Fibroblast of the aortic adventitia (primary cell): Measurements from ENCODE around the gene ACTN3. TPM values are rescaled to one million over a fixed set of nuclear protein-coding genes. Genes with fewer than 3 reads are reported as not detected.
A peak's percentile ranks its signal among the peaks of the same experiment; 100 is the strongest.

Experiments
- DNase-seq: peaks from one replicate; pipeline ENCODE4 v3.0.0-alpha.2; 2010; ENCODE audit warnings: low read depth
- H3K4me3 ChIP-seq: 2 replicates; pipeline ENCODE4 v1.5.1; 2011; ENCODE audit warnings: low read depth, mild to moderate bottlenecking, control low read depth, low read length, moderate library complexity
- total RNA-seq: library from RNA; depleted of rRNA; stranded (reverse); fragments of >200 nt; gene quantifications from 2 replicates; pipeline ENCODE4 v1.2.3, GENCODE V29; 2012; ENCODE audit warnings: low replicate concordance
- TF ChIP-seq, protein P1 (sequence below): IDR thresholded peaks from 2 replicates; pipeline ENCODE4 v1.5.1; 2011; ENCODE audit warnings: mild to moderate bottlenecking, low read length, control low read depth, inconsistent platforms; ENCODE audit not compliant: insufficient read depth

ACTN3 gene
- total RNA-seq = not detected in 2 replicates

GRCh38 chr11:66546368-66546965 lies at the start of gene ACTN3:
TSS of gene ACTN3 (plus strand) at chr11:66546903. CDS start at chr11:66546938, 35 bp downstream.
- peak within 1 kb of the TSS; percentile 78 for H3K4me3 ChIP-seq
- DNase-seq = peak; percentile 6
- TF ChIP-seq, protein P1, sequence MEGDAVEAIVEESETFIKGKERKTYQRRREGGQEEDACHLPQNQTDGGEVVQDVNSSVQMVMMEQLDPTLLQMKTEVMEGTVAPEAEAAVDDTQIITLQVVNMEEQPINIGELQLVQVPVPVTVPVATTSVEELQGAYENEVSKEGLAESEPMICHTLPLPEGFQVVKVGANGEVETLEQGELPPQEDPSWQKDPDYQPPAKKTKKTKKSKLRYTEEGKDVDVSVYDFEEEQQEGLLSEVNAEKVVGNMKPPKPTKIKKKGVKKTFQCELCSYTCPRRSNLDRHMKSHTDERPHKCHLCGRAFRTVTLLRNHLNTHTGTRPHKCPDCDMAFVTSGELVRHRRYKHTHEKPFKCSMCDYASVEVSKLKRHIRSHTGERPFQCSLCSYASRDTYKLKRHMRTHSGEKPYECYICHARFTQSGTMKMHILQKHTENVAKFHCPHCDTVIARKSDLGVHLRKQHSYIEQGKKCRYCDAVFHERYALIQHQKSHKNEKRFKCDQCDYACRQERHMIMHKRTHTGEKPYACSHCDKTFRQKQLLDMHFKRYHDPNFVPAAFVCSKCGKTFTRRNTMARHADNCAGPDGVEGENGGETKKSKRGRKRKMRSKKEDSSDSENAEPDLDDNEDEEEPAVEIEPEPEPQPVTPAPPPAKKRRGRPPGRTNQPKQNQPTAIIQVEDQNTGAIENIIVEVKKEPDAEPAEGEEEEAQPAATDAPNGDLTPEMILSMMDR = no peak

- TF ChIP-seq, protein P1 = no peak
- H3K4me3 ChIP-seq = no peak overlapping the region
- DNase-seq = no peak
Measured at GRCh38 chr11:66497206-66497605, 49.5 kb upstream of the ACTN3 start.

DNA sequence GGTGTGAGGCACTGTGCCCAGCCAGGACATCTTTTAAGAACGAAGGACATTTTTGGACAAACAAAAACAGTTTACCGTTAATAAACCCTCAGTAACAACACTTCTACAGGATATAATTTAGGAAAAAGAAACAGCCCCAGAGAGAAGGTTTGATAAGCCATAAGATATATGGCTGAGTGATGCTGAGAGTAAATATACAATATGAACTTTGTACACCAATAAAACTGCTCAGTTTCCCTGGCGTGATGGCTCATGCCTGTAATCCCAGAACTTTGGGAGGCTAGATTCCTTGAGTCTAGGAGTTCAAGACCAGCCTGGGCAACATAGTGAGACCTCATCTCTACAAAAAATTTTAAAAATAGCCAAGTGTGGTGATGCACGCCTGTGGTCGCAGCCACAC lies 48.2 kb upstream of the ACTN3 start:
- no peak overlapping the region for H3K4me3 ChIP-seq
- DNase-seq = no peak
- TF ChIP-seq, protein P1 = no peak

- no peak for DNase-seq
- no peak overlapping the region for H3K4me3 ChIP-seq
- TF ChIP-seq, protein P1 = no peak
Measured at GRCh38 chr11:66505276-66505816, 41.4 kb upstream of the ACTN3 start.

- no peak for DNase-seq
- H3K4me3 ChIP-seq = no peak overlapping the region
- TF ChIP-seq, protein P1 = no peak
Measured at GRCh38 chr11:66509131-66509561, 37.6 kb upstream of the ACTN3 start.

GRCh38 chr11:66510271-66510989 lies 36.3 kb upstream of the ACTN3 start, which contains the start of gene BBS1:
TSS of gene BBS1 (plus strand) at chr11:66510635. CDS start at chr11:66510660, 25 bp downstream.
- TF ChIP-seq, protein P1 = no peak
- peak; percentile 77 for DNase-seq
- peak within 1 kb of the TSS; percentile 99 for H3K4me3 ChIP-seq
